HepG2 (cell line): ENCODE measurements around the gene TNXB. TPM values are rescaled to one million over a fixed set of nuclear protein-coding genes. Genes with fewer than 3 reads are reported as not detected.

Experiments
- BHLHE40 ChIP-seq: IDR thresholded peaks from 2 replicates; pipeline ENCODE4 v1.6.1; 2011; ENCODE audit warnings: low read length, improper control_type of control experiment
- DBP ChIP-seq: sonication (generic); formaldehyde crosslinking; IDR thresholded peaks from 2 replicates; pipeline ENCODE4 v1.4.0; 2020; ENCODE audit warnings: missing genetic modification reagents; ENCODE audit errors: not compliant biosample characterization
- HDAC2 ChIP-seq: sonication (generic); formaldehyde crosslinking; IDR thresholded peaks from 2 replicates; pipeline ENCODE4 v1.4.0; 2020; ENCODE audit warnings: missing genetic modification reagents
- MLLT10 ChIP-seq: sonication (generic); formaldehyde crosslinking; IDR thresholded peaks from 2 replicates; pipeline ENCODE4 v1.4.0; 2020; ENCODE audit warnings: missing genetic modification reagents
- MTERF4 ChIP-seq: sonication (generic); formaldehyde crosslinking; IDR thresholded peaks from 2 replicates; pipeline ENCODE4 v1.8.0; 2023; ENCODE audit warnings: mild to moderate bottlenecking, missing genetic modification reagents
- NFATC3 ChIP-seq: sonication (generic); formaldehyde crosslinking; IDR thresholded peaks from 2 replicates; pipeline ENCODE4 v1.5.1; 2020; ENCODE audit warnings: mild to moderate bottlenecking, missing genetic modification reagents
- NFE2L1 ChIP-seq: sonication (generic); formaldehyde crosslinking; IDR thresholded peaks from 2 replicates; pipeline ENCODE4 v1.4.0; 2020; ENCODE audit warnings: missing genetic modification reagents, mild to moderate bottlenecking, borderline replicate concordance
- NFKB2 ChIP-seq: sonication (generic); formaldehyde crosslinking; IDR thresholded peaks from 2 replicates; pipeline ENCODE4 v1.4.0; 2020; ENCODE audit warnings: missing genetic modification reagents, borderline replicate concordance
- RORA ChIP-seq: sonication (generic); formaldehyde crosslinking; IDR thresholded peaks from 2 replicates; pipeline ENCODE4 v1.5.0; 2020; ENCODE audit warnings: mild to moderate bottlenecking, missing genetic modification reagents, moderate library complexity
- SCMH1 ChIP-seq: sonication (generic); formaldehyde crosslinking; IDR thresholded peaks from 2 replicates; pipeline ENCODE4 v1.9.0; 2021; ENCODE audit warnings: missing genetic modification reagents, mild to moderate bottlenecking, borderline replicate concordance
- TFDP2 ChIP-seq: sonication (generic); formaldehyde crosslinking; IDR thresholded peaks from 2 replicates; pipeline ENCODE4 v1.4.0; 2020; ENCODE audit warnings: missing genetic modification reagents
- THAP7 ChIP-seq: sonication (generic); formaldehyde crosslinking; IDR thresholded peaks from 2 replicates; pipeline ENCODE4 v1.8.1; 2023; ENCODE audit warnings: mild to moderate bottlenecking, missing genetic modification reagents
- ZBTB26 ChIP-seq: IDR thresholded peaks from 2 replicates; pipeline ENCODE4 v1.6.1; 2016; ENCODE audit warnings: missing compliant biosample characterization, missing genetic modification reagents, borderline replicate concordance
- ZBTB42 ChIP-seq: sonication (generic); formaldehyde crosslinking; IDR thresholded peaks from 2 replicates; pipeline ENCODE4 v1.5.0; 2020; ENCODE audit warnings: mild to moderate bottlenecking, missing genetic modification reagents
- ZFP90 ChIP-seq: sonication (generic); formaldehyde crosslinking; IDR thresholded peaks from 2 replicates; pipeline ENCODE4 v1.8.0; 2022; ENCODE audit warnings: missing genetic modification reagents, mild to moderate bottlenecking, inconsistent platforms, borderline replicate concordance
- ZNF350 ChIP-seq: sonication (generic); formaldehyde crosslinking; IDR thresholded peaks from 2 replicates; pipeline ENCODE4 v1.4.0; 2020; ENCODE audit warnings: mild to moderate bottlenecking, low read depth, missing genetic modification reagents, borderline replicate concordance
- ZNF362 ChIP-seq: sonication (generic); formaldehyde crosslinking; IDR thresholded peaks from 2 replicates; pipeline ENCODE4 v1.4.0; 2020; ENCODE audit warnings: missing genetic modification reagents, mild to moderate bottlenecking, borderline replicate concordance
- ZXDC ChIP-seq: sonication (generic); formaldehyde crosslinking; IDR thresholded peaks from 2 replicates; pipeline ENCODE4 v1.5.0; 2020; ENCODE audit warnings: mild to moderate bottlenecking, missing genetic modification reagents
- polyA plus RNA-seq, 8 experiments: library from polyadenylated mRNA; depleted of rRNA in 3 of 8; stranded (reverse) in 7 of 8; unstranded in 1 of 8; fragments of >200 nt; fragmentation: Illumina TruSeq in 4 of 8; extraction: Trizol in 4 of 8; gene quantifications; 2 replicates each; pipeline versions ENCODE4 v1.2.1 to v1.2.3, GENCODE V29; 2011 to 2016; ENCODE audit warnings: low read depth in 4 of 8, missing spikeins in 1 of 8, mixed read lengths in 1 of 8; ENCODE audit not compliant: insufficient read depth in 1 of 8
- total RNA-seq, 5 experiments: library from RNA; depleted of rRNA; stranded (reverse); fragments of >200 nt; fragmentation: Illumina TruSeq; extraction: Trizol; gene quantifications; 2 replicates each; pipeline ENCODE4 v1.2.3, GENCODE V29; 2016; ENCODE audit warnings: low read depth in 1 of 5

Gene TNXB
- total and polyA plus RNA-seq, 2 of the 13 experiments (the other 11 are each of a cell fraction or from before 2014, with no cell fraction given), result 1.6 to 2.7 TPM

GRCh38 chr6:32047855-32048766, 61.0 kb downstream of the TNXB start (continued):
- TF ChIP-seq ZBTB26 (CRISPR knock-in tag) (peak; percentile 77), HDAC2 (CRISPR knock-in tag) (peak; percentile 84), SCMH1 (CRISPR knock-in tag) (no peak), ZFP90 (CRISPR knock-in tag) (peak; percentile 90), NFATC3 (CRISPR knock-in tag) (peak; percentile 69; the same call in 1 of the 2 replicates), TFDP2 (CRISPR knock-in tag) (peak; percentile 61; the same call in 1 of the 2 replicates), NFKB2 (CRISPR knock-in tag) (peak; percentile 88; the same call in 1 of the 2 replicates), RORA (CRISPR knock-in tag) (no peak), ZNF350 (CRISPR knock-in tag) (peak; percentile 86; the same call in 1 of the 2 replicates), MTERF4 (CRISPR knock-in tag) (peak; percentile 72; the same call in 1 of the 2 replicates), ZNF362 (CRISPR knock-in tag) (no peak), ZXDC (CRISPR knock-in tag) (peak; percentile 61; the same call in 1 of the 2 replicates), BHLHE40 (no peak), DBP (CRISPR knock-in tag) (no peak), MLLT10 (CRISPR knock-in tag) (no peak), NFE2L1 (CRISPR knock-in tag) (no peak), ZBTB42 (CRISPR knock-in tag) (no peak), THAP7 (CRISPR knock-in tag) (peak; percentile 92)
